GM19467 (cell line): Measurements from ENCODE around the gene MAD2L1.

Source experiments
- ATAC-seq: cut with Tn5 transposase; IDR thresholded peaks from one replicate; pipeline ENCODE4 v1.9.1; 2021; ENCODE audit warnings: mild to moderate bottlenecking, moderate library complexity; ENCODE audit not compliant: unreplicated experiment

The MAD2L1 gene

GRCh38 chr4:120007191-120007871 is 59.3 kb downstream of the MAD2L1 start:
- ATAC-seq, result no peak
